DND-41 (cell line): ENCODE measurements around the gene ASB17.
"Not testable (repeated sequence)": the region's sequence is repeated elsewhere in the genome, so short reads cannot be mapped to it uniquely, and the experiment has no call there.

ENCODE experiments used
- ATAC-seq: fragments of 200-7000 bp; cut with Tn5 transposase; 3 replicates; pipeline ENCODE4 v1.9.1; 2021; ENCODE audit warnings: low read depth; ENCODE audit not compliant: insufficient read depth
- DNase-seq: peaks from one replicate; pipeline ENCODE4 v3.0.0-alpha.2; 2020
- H2AFZ ChIP-seq: 2 replicates; pipeline ENCODE4 v1.6.0; 2012; ENCODE audit warnings: low read depth, low read length
- H3K27ac ChIP-seq: 2 replicates; pipeline ENCODE4 v1.5.1; 2012; ENCODE audit warnings: low read length, inconsistent platforms
- H3K27me3 ChIP-seq: fragments of 200-600 bp; sonication (generic); 2 replicates; pipeline ENCODE4 v1.6.0; 2012; ENCODE audit warnings: low read length, mild to moderate bottlenecking, inconsistent platforms; ENCODE audit not compliant: insufficient read depth, poor library complexity
- H3K36me3 ChIP-seq: 2 replicates; pipeline ENCODE4 v1.5.1; 2012; ENCODE audit warnings: low read length, inconsistent platforms; ENCODE audit not compliant: insufficient read depth
- H3K4me1 ChIP-seq: 2 replicates; pipeline ENCODE4 v1.5.1; 2012; ENCODE audit warnings: mild to moderate bottlenecking, low read length; ENCODE audit not compliant: insufficient read depth
- H3K4me2 ChIP-seq: 2 replicates; pipeline ENCODE4 v1.6.0; 2012; ENCODE audit warnings: mild to moderate bottlenecking, moderate library complexity, low read length, inconsistent platforms; ENCODE audit not compliant: insufficient read depth
- H3K4me3 ChIP-seq, 2 experiments: fragments of 200-600 bp in 1 of 2; shearing (Covaris generic) in 1 of 2; 2 replicates each; pipeline ENCODE4 v1.5.1; 2012 to 2016; ENCODE audit warnings: inconsistent platforms in 2 of 2, low read length in 2 of 2, mild to moderate bottlenecking in 2 of 2, low read depth in 1 of 2, moderate library complexity in 1 of 2
- H3K79me2 ChIP-seq: 2 replicates; pipeline ENCODE4 v1.6.0; 2012; ENCODE audit warnings: low read length, inconsistent platforms; ENCODE audit not compliant: insufficient read depth
- H3K9ac ChIP-seq: 2 replicates; pipeline ENCODE4 v1.6.0; 2012; ENCODE audit warnings: low read depth, mild to moderate bottlenecking, inconsistent platforms, low read length, moderate library complexity
- H3K9me3 ChIP-seq: 2 replicates; pipeline ENCODE4 v1.5.1; 2012; ENCODE audit warnings: low read length, moderate library complexity, mild to moderate bottlenecking, inconsistent platforms; ENCODE audit not compliant: insufficient read depth, severe bottlenecking
- H4K20me1 ChIP-seq: 2 replicates; pipeline ENCODE4 v1.6.0; 2012; ENCODE audit warnings: low read length; ENCODE audit not compliant: insufficient read depth
- EZH2 ChIP-seq: IDR thresholded peaks from 3 replicates; pipeline ENCODE4 v1.6.1; 2012; ENCODE audit warnings: borderline replicate concordance, low read depth, mild to moderate bottlenecking, moderate library complexity, low read length, inconsistent platforms; ENCODE audit not compliant: severe bottlenecking
- TF ChIP-seq, protein P1 (sequence below): IDR thresholded peaks from 2 replicates; pipeline ENCODE4 v1.5.1; 2012; ENCODE audit warnings: borderline replicate concordance, low read length, moderate library complexity, mild to moderate bottlenecking; ENCODE audit not compliant: poor library complexity, severe bottlenecking; ENCODE audit errors: extremely low read depth

Gene ASB17

DNA sequence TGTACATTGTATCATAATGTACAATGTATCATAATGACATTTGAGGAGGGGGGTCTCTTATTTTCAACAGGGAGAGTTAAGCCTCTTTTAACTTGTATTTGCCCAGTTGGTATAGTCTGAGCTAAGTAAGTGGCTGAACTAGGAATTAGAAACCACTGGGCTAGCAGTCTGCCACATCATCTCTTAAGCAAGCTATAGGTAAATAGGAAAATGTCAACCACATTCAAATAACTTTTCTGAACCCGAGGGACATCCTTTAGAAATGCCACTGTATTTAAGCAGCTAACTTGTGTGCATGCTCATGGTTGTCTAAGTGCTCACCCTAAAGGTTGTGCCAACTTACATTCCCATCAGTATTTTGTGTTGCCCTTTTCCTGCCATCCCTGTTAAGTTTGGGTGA is 35.5 kb upstream of the ASB17 start:
- no peak overlapping the region for H2AFZ ChIP-seq
- no peaks in the 10 kb centered on the region for H3K4me1 ChIP-seq
- no peaks in the 10 kb centered on the region for H3K9me3 ChIP-seq
- DNase-seq (no peak), ATAC-seq (no peak)
- H4K20me1 ChIP-seq = no peaks in the 10 kb centered on the region
- H3K36me3 ChIP-seq = no peaks in the 10 kb centered on the region
- H3K79me2 ChIP-seq = no peaks in the 10 kb centered on the region
- H3K9ac ChIP-seq = no peak overlapping the region
- TF ChIP-seq EZH2 = no peak
- TF ChIP-seq, protein P1, sequence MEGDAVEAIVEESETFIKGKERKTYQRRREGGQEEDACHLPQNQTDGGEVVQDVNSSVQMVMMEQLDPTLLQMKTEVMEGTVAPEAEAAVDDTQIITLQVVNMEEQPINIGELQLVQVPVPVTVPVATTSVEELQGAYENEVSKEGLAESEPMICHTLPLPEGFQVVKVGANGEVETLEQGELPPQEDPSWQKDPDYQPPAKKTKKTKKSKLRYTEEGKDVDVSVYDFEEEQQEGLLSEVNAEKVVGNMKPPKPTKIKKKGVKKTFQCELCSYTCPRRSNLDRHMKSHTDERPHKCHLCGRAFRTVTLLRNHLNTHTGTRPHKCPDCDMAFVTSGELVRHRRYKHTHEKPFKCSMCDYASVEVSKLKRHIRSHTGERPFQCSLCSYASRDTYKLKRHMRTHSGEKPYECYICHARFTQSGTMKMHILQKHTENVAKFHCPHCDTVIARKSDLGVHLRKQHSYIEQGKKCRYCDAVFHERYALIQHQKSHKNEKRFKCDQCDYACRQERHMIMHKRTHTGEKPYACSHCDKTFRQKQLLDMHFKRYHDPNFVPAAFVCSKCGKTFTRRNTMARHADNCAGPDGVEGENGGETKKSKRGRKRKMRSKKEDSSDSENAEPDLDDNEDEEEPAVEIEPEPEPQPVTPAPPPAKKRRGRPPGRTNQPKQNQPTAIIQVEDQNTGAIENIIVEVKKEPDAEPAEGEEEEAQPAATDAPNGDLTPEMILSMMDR = no peak
- H3K27ac ChIP-seq = no peak overlapping the region
- H3K27me3 ChIP-seq = no peaks in the 10 kb centered on the region
- H3K4me2 ChIP-seq = no peak overlapping the region
- H3K4me3 ChIP-seq = no peak overlapping the region

DNA sequence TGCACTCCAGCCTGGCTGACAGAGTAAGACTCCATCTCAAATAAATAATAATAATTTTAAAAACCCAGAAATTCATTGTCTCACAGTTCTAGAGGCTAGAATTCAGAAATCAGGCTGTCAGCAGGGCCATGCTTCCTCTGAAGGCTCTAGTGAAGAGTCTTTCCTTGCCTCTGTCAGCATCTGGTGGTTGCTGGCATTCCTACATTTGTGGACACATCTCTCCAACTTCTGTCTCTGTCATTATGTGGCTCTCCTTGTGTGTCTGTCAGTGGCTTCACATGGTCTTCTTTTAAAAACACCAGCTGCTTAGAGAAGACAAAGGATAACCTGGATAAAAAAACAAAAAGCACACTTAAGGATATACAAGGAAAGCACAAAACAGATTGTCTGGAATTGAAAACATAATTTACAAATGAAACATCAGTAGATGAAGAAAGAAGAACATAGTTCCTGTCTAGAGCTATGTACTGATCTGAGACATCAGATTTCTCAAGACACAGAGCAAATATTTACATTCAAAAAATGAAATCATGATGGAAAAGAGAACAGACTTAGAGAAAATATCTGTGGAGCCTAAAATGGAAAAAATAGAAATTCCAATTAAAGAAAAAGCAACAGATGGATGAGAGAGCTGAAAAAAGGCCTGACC is 32.7 kb upstream of the ASB17 start:
- H3K27ac ChIP-seq = no peak overlapping the region
- no peak for TF ChIP-seq EZH2
- TF ChIP-seq, protein P1 = no peak

DNA sequence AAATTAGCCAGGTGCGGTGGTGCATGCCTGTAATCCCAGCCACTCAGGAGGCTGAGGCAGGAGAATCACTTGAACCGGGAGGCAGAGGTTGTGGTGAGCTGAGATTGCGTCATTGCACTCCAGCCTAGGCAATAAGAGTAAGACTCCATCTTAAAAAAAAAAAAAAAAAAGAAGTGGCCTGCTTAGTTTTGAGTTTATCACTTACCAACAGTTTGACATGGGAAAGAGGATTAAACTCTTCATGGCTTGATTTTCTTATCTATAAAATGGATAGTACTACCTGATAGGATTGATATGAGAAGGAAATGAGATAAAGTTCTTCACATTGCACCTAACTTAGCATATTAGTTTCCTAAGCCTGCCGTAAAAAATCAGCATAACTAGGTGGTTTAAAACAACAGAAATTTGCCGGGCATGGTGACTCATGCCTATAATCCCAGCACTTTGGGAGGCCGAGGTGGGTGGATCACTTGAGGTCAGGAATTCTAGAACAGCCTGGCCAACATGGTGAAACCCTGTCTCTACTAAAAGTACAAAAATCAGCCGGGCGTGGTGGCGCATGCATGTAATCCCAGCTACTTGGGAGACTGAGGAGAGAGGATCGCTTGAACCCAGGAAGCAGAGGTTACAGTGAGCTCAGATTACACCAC is 32.0 kb upstream of the ASB17 start:
- ATAC-seq, DNase-seq: not testable (repeated sequence)

More for the DNA sequence above, 32.7 kb upstream of the ASB17 start:
- H3K9ac ChIP-seq = no peak overlapping the region
- peaks cover 2% of the 10 kb centered on the region for H3K9me3 ChIP-seq
- H2AFZ ChIP-seq = no peak overlapping the region
- H3K79me2 ChIP-seq = no peaks in the 10 kb centered on the region
- H4K20me1 ChIP-seq = no peaks in the 10 kb centered on the region
- H3K27me3 ChIP-seq = no peaks in the 10 kb centered on the region
- DNase-seq = no peak
- H3K4me2 ChIP-seq = no peak overlapping the region
- no peaks in the 10 kb centered on the region for H3K36me3 ChIP-seq
- ATAC-seq = no peak
- no peak overlapping the region for H3K4me3 ChIP-seq
- H3K4me1 ChIP-seq = no peaks in the 10 kb centered on the region

DNA sequence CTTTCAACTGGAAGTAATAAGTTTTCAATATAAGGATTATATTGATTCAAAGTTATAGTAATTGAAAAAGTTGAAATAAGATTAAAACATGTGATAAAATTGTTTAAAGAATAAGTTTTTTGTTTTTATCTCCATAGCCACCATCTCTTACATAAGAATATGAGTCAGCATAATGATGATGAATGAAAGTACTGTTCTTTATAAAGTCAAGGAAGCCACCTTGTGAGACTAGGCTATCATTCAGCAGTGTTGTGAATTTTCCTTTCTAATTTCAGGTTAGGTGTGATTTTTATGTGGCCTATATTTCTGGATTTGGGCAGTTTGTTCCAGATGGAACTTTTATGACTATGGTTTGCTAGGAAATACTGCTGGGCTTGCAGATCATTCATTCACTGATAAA is 22.4 kb upstream of the ASB17 start:
- no peaks in the 10 kb centered on the region for H3K4me1 ChIP-seq
- no peak for ATAC-seq

More for the DNA sequence above, 32.0 kb upstream of the ASB17 start:
- not testable (repeated sequence) for H3K4me3 ChIP-seq, H3K9ac ChIP-seq, H3K9me3 ChIP-seq, H3K27ac ChIP-seq, H3K27me3 ChIP-seq, H4K20me1 ChIP-seq, H2AFZ ChIP-seq, H3K36me3 ChIP-seq, H3K4me1 ChIP-seq, H3K4me2 ChIP-seq, H3K79me2 ChIP-seq

More for the DNA sequence above, 22.4 kb upstream of the ASB17 start:
- no peaks in the 10 kb centered on the region for H3K79me2 ChIP-seq
- H3K27me3 ChIP-seq = no peaks in the 10 kb centered on the region
- H4K20me1 ChIP-seq = no peaks in the 10 kb centered on the region
- no peak overlapping the region for H3K27ac ChIP-seq
- TF ChIP-seq, protein P1 = no peak
- TF ChIP-seq EZH2 = no peak
- no peak overlapping the region for H3K9ac ChIP-seq
- no peaks in the 10 kb centered on the region for H3K36me3 ChIP-seq
- DNase-seq = no peak
- H3K9me3 ChIP-seq = no peaks in the 10 kb centered on the region
- H2AFZ ChIP-seq = no peak overlapping the region
- no peak overlapping the region for H3K4me3 ChIP-seq
- H3K4me2 ChIP-seq = no peak overlapping the region
